SK-N-SH treated with all-trans-retinoic acid at 6 μM for 48 hours (cell line): Measurements from ENCODE around the gene OFD1.

Experiments
- ATAC-seq: fragments of 200-7000 bp; cut with Tn5 transposase; 3 replicates; pipeline ENCODE4 v1.9.1; 2020; ENCODE audit warnings: mild to moderate bottlenecking, moderate library complexity
- ARNTL ChIP-seq: fragments of 450-650 bp; formaldehyde crosslinking; IDR thresholded peaks from 2 replicates; pipeline ENCODE4 v1.5.0; 2020; ENCODE audit warnings: low read depth, mild to moderate bottlenecking, moderate library complexity, borderline replicate concordance
- BACH2 ChIP-seq: fragments of 250-450 bp; sonication (Bioruptor Pico); IDR thresholded peaks from 2 replicates; pipeline ENCODE4 v1.9.0; 2021; ENCODE audit warnings: mild to moderate bottlenecking, borderline replicate concordance
- CREB5 ChIP-seq: fragments of 250-450 bp; sonication (Bioruptor Pico); IDR thresholded peaks from 2 replicates; pipeline ENCODE4 v1.5.1; 2020; ENCODE audit warnings: low read depth, mild to moderate bottlenecking, moderate library complexity
- CSDC2 ChIP-seq: fragments of 250-450 bp; sonication (Bioruptor Pico); IDR thresholded peaks from 2 replicates; pipeline ENCODE4 v1.5.0; 2020; ENCODE audit warnings: mild to moderate bottlenecking, moderate library complexity
- CSRNP3 ChIP-seq: fragments of 250-450 bp; sonication (Bioruptor Pico); IDR thresholded peaks from 2 replicates; pipeline ENCODE4 v1.5.1; 2021; ENCODE audit warnings: mild to moderate bottlenecking, moderate library complexity
- ESRRG ChIP-seq: fragments of 250-450 bp; sonication (Bioruptor Pico); IDR thresholded peaks from 2 replicates; pipeline ENCODE4 v1.6.1; 2021; ENCODE audit warnings: mild to moderate bottlenecking
- GLIS3 ChIP-seq: fragments of 250-450 bp; sonication (Bioruptor Pico); IDR thresholded peaks from 2 replicates; pipeline ENCODE4 v1.5.0; 2020; ENCODE audit warnings: mild to moderate bottlenecking, moderate library complexity
- ISL1 ChIP-seq: fragments of 250-450 bp; sonication (Bioruptor Pico); IDR thresholded peaks from 2 replicates; pipeline ENCODE4 v2.1.2; 2022; ENCODE audit warnings: mild to moderate bottlenecking, moderate library complexity
- OSR1 ChIP-seq: fragments of 250-450 bp; sonication (Bioruptor Pico); IDR thresholded peaks from 2 replicates; pipeline ENCODE4 v1.8.0; 2022; ENCODE audit warnings: moderate library complexity, mild to moderate bottlenecking, inconsistent platforms
- PATZ1 ChIP-seq: fragments of 250-450 bp; sonication (Bioruptor Pico); IDR thresholded peaks from 2 replicates; pipeline ENCODE4 v1.8.0; 2020; ENCODE audit warnings: mild to moderate bottlenecking, moderate library complexity, borderline replicate concordance
- POU6F1 ChIP-seq: fragments of 250-450 bp; sonication (Bioruptor Pico); IDR thresholded peaks from 2 replicates; pipeline ENCODE4 v1.8.0; 2021; ENCODE audit warnings: low read depth, mild to moderate bottlenecking, moderate library complexity, borderline replicate concordance
- PPARA ChIP-seq: fragments of 250-450 bp; sonication (Bioruptor Pico); IDR thresholded peaks from 2 replicates; pipeline ENCODE4 v1.5.0; 2020; ENCODE audit warnings: mild to moderate bottlenecking, borderline replicate concordance
- RARB ChIP-seq: fragments of 250-450 bp; sonication (Bioruptor Pico); IDR thresholded peaks from 2 replicates; pipeline ENCODE4 v1.8.0; 2021; ENCODE audit warnings: mild to moderate bottlenecking, moderate library complexity
- SNAI2 ChIP-seq: fragments of 250-450 bp; sonication (Bioruptor Pico); IDR thresholded peaks from 2 replicates; pipeline ENCODE4 v1.5.0; 2020; ENCODE audit warnings: mild to moderate bottlenecking, moderate library complexity
- TCF4 ChIP-seq: fragments of 250-450 bp; sonication (Bioruptor Pico); IDR thresholded peaks from 2 replicates; pipeline ENCODE4 v1.8.0; 2021; ENCODE audit warnings: mild to moderate bottlenecking, moderate library complexity, borderline replicate concordance
- TOX ChIP-seq: fragments of 250-450 bp; sonication (Bioruptor Pico); IDR thresholded peaks from 2 replicates; pipeline ENCODE4 v1.8.0; 2021; ENCODE audit warnings: mild to moderate bottlenecking, moderate library complexity, borderline replicate concordance
- TSHZ2 ChIP-seq: fragments of 250-450 bp; sonication (Bioruptor Pico); IDR thresholded peaks from 2 replicates; pipeline ENCODE4 v1.5.0; 2020; ENCODE audit warnings: mild to moderate bottlenecking, moderate library complexity
- ZC3H10 ChIP-seq: fragments of 250-450 bp; sonication (Bioruptor Pico); IDR thresholded peaks from 2 replicates; pipeline ENCODE4 v1.5.1; 2021; ENCODE audit warnings: mild to moderate bottlenecking, moderate library complexity
- ZFP3 ChIP-seq: fragments of 250-450 bp; sonication (Bioruptor Pico); IDR thresholded peaks from 2 replicates; pipeline ENCODE4 v1.5.0; 2020; ENCODE audit warnings: mild to moderate bottlenecking, moderate library complexity
- ZFP30 ChIP-seq: fragments of 450-650 bp; formaldehyde crosslinking; IDR thresholded peaks from 2 replicates; pipeline ENCODE4 v1.5.0; 2022; ENCODE audit warnings: mild to moderate bottlenecking, moderate library complexity
- ZNF565 ChIP-seq: fragments of 450-650 bp; formaldehyde crosslinking; conservative IDR thresholded peaks from 2 replicates; pipeline ENCODE4 v1.5.0; 2020; ENCODE audit warnings: low read depth, mild to moderate bottlenecking, moderate library complexity
- ZNF70 ChIP-seq: fragments of 450-650 bp; formaldehyde crosslinking; IDR thresholded peaks from 2 replicates; pipeline ENCODE4 v1.5.0; 2020; ENCODE audit warnings: mild to moderate bottlenecking, moderate library complexity
- ZNF8 ChIP-seq: fragments of 450-650 bp; formaldehyde crosslinking; IDR thresholded peaks from 2 replicates; pipeline ENCODE4 v1.5.0; 2020; ENCODE audit warnings: mild to moderate bottlenecking, moderate library complexity

OFD1 gene

GRCh38 chrX:13732246-13733067, 2.1 kb upstream of the OFD1 start:
- ATAC-seq, result no peak

GRCh38 chrX:13733506-13733905, 1.0 kb upstream of the OFD1 start:
- no peak for ATAC-seq
- no peak for TF ChIP-seq ZFP30 (CRISPR knock-in tag)
- no peak for TF ChIP-seq BACH2
- TF ChIP-seq TCF4 (CRISPR knock-in tag), result no peak
- TF ChIP-seq CSRNP3, result no peak
- TF ChIP-seq ARNTL (CRISPR knock-in tag), result no peak
- TF ChIP-seq SNAI2 (CRISPR knock-in tag), result no peak
- no peak for TF ChIP-seq TSHZ2 (CRISPR knock-in tag)
- no peak for TF ChIP-seq RARB (CRISPR knock-in tag)
- TF ChIP-seq ISL1 (CRISPR knock-in tag), result no peak
- no peak for TF ChIP-seq GLIS3
- TF ChIP-seq TOX (CRISPR knock-in tag), result no peak
- TF ChIP-seq ZFP3, result no peak
- no peak for TF ChIP-seq OSR1 (CRISPR knock-in tag)
- TF ChIP-seq CREB5, result no peak
- no peak for TF ChIP-seq ESRRG (CRISPR knock-in tag)
- TF ChIP-seq ZC3H10, result no peak
- TF ChIP-seq PPARA (CRISPR knock-in tag), result no peak
- no peak for TF ChIP-seq POU6F1 (CRISPR knock-in tag)
- no peak for TF ChIP-seq ZNF70 (CRISPR knock-in tag)
- TF ChIP-seq, all 23 proteins: peak for 0

More at GRCh38 chrX:13732246-13733067, 2.1 kb upstream of the OFD1 start:
- TF ChIP-seq CSDC2 (CRISPR knock-in tag) (no peak), ZNF8 (CRISPR knock-in tag) (no peak), ZC3H10 (no peak), ARNTL (CRISPR knock-in tag) (no peak), CREB5 (no peak), ZFP3 (no peak), RARB (CRISPR knock-in tag) (no peak)
- TF ChIP-seq, all 23 proteins: peak for 0

- no peak for ATAC-seq
- TF ChIP-seq ZFP3 (no peak), BACH2 (no peak), ZNF70 (CRISPR knock-in tag) (no peak), ZC3H10 (no peak), OSR1 (CRISPR knock-in tag) (no peak), CSRNP3 (no peak), ZNF565 (no peak), ISL1 (CRISPR knock-in tag) (no peak), POU6F1 (CRISPR knock-in tag) (no peak), SNAI2 (CRISPR knock-in tag) (no peak), PATZ1 (CRISPR knock-in tag) (no peak), TOX (CRISPR knock-in tag) (no peak)
Observed at GRCh38 chrX:13741695-13742094, 7.1 kb downstream of the OFD1 start.
